ENCODE measurements around the gene SNN.
A peak's percentile ranks its signal among the peaks of the same experiment; 100 is the strongest.

SNN gene

GRCh38 chr16:11681976-11682654, 13.9 kb downstream of the SNN start:
- DNase-seq: no peak

DNA sequence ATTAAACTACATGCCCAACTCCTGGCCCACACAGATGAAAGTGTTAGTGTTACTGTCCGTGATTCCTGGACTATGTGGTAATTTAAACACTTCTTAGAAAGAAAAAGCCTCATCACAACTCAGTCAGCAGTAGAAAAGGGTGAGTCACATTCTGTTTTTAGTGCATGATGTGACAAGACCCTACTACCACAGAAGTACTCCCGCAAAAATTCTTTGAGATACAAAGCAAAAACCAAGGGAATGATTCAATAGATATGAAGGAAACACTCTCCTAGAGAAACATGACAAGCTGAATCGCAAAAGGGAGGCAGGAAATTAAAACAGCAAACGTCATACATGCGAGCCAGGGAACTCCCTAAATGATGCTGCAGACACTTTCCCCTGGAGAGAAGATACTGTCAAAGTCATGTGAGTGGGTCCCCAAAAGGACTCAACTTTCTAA, 14.4 kb downstream of the SNN start:
- peak; percentile 89 for DNase-seq

GRCh38 chr16:11683145-11683544, 14.9 kb downstream of the SNN start:
- DNase-seq: no peak

DNA sequence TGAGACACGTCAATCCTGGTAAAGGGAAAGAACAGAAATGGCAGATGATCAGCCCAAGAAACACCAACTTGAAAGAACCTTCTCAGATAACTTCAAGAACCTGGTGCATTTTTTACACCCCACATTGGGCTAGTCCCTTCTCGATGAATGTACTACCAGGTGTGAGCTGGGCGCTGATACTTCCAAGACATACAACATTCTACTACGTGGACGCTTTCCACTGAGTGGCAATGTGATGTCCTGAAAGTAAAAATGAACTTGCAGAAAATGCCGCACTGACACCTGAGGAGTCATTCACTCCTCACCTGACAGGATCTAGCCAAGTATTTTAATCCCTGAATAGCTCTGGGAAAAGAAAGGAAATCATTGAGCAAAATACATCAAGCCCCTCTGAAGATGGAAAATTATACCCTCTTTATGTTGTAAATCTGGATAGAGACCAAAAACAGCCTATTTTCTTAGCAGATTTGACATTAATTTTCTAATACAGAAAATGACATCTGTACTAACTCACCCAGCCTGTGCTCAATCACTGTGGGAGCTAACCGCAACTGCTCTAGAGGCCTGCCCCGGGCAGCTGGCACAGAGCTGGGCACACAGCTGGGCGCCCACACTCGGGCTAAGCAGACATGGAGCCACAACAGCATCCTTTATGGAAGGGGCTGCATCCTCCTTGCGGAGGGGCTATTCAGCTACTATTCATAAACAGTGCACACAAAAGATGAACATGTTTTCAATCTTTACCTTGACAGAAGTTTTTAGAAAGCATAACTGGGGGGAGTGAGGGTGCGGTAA, 16.2 kb downstream of the SNN start:
- no peak for DNase-seq

- DNase-seq: no peak
These were observed 17.8 kb downstream of the SNN start for GRCh38 chr16:11685844-11686618.

DNA sequence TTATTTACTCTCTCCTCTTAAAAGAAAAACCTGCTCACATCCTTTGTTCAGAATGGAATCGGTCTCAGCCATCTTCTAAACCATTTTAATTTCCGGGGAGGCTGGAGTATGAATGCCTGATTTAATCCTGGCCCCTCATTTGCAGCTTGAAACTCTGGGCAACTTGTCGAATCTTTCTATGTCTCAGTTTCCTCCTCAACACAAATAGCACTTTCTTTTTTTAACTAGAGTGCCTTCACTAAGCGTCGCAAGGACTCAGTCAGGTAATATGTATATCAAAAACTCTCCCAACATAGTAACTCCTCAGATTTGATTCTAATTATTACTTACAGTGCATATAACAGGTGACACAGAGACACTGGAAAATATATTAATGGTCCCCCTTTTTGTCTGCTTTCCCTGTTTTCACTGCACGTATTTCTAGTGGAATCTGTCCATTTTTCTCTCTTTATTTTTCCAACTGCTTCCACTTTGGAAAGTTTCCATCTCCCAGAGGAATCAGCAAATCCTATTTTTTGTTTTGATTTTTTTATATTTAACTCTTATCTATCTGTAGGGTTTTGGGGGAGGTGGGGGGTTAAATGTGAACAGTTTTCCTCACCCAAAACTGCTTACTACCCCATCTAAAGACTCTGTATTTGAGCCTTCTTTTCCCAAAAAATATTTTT, 18.6 kb downstream of the SNN start:
- no peak for DNase-seq

DNA sequence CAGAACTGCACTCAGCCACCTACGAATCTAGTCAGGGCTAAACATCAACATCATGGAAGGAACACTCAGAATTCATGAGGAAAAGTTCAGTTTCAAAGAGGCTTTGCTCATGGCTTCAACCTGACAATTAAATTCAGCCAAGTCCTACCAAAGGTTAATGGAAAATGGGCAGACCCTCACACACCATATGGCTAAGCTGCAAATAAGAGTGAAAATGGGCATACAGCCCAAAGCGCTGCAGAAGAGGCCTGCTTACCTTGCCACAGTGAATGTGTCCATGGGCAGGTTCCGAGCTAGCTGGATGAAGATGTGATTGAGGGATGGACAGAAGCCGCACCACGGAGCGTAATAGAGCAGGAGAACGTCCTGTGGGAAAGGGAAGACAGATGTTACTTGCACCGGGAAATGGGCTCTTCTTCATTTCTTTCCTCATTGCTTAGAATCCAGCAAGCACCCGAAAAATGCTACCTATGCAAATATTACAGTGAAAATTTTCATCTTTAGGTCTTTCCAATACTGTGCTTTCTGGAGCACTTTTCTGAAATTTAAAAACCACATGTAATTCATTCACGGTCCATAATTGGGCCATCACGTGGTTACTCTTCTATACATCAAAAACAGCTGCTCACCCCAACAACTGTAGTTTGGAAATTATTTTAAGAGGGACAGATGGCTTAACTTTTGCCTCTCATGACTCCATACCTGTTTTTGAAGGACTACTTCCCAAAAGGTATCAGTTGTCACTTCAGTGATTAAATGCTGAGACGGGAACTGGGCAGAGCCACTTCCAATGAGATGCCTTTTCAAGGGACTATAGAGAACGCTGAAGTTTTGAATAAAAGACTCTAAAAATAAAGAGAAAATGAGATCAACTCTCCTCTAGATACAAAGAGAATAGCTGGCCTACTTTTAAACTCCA, 19.6 kb downstream of the SNN start:
- no peak for DNase-seq

DNA sequence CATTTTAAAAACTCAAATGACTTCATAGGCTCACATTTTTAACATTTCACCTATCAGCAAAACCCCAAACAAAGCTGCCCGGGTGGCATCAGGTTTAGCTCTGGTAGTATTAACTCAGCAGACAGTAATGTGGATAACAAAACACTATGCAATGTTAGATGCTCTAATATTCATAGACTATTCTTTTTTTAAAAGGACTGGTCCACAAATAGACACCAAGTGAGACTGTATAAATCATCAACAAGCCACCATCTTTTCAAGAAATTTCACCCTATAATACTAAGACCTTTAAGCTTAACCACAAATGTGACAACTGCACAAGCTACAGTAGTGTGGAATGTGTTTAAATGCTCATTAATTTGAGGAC, 20.2 kb downstream of the SNN start:
- no peak for DNase-seq

DNA sequence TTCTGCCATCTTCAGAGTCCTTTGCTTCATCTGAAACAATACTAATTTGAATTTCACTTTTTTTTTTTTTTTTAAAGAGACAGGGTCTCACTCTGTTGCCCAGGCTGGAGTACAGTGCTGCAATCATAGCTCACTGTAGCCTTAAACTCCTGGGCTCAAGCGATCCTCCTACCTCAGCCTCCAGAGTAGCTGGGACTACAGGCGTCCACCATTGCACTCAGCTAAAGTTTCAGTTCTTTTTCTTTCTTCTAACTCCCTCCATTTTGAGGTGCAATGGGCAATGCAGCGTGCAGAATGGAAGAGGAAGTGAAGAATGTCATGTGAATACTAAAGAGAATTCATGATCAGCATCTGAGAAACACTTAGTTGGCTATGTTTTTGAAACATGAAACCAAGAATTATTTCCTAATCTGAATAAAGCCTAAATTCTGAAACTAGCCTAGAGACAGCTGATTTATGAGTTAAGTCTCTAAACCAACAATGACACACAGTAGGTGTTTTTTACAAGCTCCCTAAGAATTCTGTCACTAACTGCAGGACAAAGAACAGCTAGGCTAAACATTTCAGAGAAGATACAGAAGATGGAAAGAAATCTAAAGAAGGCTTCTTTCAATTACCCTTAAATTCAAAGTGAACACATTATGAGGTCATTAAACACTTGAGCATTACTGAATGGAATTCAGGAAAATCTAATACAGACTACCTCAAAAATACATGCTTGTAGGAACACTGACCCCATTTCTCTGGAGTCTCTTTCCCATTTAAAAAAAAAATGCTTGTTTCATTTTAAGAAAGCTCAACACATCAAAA, 21.0 kb downstream of the SNN start:
- DNase-seq: peak; percentile 89

- DNase-seq: no peak
These were observed 23.0 kb downstream of the SNN start for GRCh38 chr16:11691235-11691634.

DNA sequence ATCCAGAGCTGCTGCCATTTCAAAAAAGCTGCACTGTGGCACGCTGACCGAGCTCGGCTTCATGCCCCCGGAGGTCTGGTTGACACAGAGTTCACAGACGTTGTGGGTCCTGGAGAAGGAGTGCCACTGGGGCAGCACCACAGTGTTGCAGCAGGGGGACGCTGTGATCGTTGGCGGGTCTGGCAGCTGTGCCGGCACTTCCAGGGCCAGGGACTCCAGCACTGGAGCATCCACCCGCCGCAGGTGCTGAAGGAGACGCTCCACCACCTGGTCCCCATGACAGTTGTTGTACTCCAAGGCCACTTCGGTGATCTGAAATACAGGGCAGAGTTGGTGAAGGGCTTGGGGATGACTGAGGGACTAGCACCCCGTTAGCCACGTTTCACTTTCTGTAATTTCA, 23.5 kb downstream of the SNN start:
- no peak for DNase-seq

GRCh38 chr16:11692171-11692570, 23.9 kb downstream of the SNN start:
- DNase-seq: no peak

- no peak for DNase-seq
These were observed 24.4 kb downstream of the SNN start for GRCh38 chr16:11692651-11693050.

DNA sequence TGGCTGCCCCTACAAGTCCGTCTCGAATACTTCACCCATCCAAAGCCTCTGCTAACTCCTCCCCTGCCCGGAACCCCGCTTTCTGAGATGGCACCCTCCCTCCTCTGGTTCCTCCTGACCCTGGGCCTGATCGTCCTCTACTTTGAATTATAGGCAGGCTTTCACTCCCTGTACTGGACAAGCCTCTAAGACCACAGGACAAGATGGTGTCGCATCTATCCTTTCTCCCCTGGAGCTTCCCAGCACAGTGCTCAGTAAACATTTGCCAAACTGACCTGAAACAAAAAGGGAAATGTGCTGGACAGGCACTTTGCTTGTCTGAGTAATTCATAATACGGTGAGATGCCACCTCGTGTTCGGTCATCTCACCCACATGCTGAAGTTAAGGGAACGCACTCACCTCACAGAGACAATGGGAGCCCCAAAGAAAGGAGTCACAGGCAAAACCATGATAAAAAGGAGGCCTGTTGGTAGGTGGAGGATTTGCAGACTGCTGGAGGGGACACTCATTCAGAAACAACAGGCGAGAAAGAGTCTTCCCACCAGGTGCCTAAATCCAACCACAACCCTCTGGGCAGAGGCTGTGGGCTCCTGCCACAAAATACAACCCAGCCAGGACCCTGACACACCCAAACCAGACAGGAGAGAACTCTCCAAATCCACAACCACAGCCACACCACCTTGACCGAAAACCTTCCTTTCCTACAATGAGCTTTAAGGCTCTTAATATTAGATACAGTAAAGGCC, 28.2 kb downstream of the SNN start:
- no peak for DNase-seq

DNA sequence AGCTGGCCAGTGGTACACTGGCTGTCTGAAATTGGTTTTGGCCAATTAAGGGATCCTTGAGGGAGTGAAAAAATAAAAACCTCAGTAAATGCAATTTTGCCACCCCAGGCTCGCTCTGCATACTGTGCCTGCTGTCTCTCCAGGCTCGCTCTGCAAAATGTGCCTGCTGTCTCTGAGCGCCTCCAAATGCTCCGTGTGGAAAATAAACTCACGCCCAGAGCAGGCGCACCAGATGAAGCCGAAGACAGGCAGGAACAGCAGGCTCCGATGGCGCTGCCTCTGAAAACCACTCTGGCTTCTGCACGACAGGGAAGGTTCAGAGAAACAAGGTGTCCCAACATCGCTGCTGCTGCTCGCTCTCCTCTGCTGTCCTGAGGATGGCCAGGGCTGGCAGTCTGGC, 29.1 kb downstream of the SNN start:
- DNase-seq: no peak

GRCh38 chr16:11698271-11698689, 30.0 kb downstream of the SNN start:
- no peak for DNase-seq

GRCh38 chr16:11699234-11699894, 31.1 kb downstream of the SNN start:
- no peak for DNase-seq

DNA sequence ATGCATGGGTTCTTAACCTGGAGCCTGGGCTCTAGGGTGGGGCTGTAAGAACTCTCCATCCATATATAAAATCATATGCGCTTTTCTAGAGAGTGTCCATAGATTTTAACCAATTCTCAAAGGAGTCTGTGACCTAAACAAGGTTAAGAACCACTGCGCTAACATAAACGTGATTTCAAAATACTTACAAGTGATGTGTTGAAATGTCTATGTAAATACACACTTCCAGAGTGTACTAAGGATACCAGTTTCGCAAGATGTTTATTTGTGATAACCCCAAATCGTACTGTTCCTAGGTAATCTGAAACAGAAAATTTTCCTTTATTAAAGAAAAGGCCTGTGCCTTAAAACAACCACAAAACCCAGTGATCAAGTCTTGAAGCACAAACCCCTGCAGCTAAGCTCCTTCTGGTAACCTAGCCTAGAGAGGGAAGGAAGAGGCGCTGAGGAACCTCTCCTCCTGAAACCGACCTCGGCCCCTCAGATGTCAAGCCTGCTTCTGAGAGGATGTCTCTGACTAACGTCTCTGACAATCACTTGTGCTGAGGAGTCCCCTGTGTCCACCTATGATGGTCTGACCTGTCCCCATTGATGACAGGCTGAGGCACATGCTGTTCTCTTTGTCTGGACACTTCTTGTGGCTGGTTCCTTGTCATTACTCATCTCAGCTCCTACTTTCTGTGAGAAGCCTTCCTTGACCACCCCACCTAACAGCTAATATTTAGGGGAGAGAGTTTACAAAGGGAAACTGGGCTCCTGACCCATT, 32.2 kb downstream of the SNN start:
- no peak for DNase-seq
